ENCODE results near the gene METAP1.

DNA sequence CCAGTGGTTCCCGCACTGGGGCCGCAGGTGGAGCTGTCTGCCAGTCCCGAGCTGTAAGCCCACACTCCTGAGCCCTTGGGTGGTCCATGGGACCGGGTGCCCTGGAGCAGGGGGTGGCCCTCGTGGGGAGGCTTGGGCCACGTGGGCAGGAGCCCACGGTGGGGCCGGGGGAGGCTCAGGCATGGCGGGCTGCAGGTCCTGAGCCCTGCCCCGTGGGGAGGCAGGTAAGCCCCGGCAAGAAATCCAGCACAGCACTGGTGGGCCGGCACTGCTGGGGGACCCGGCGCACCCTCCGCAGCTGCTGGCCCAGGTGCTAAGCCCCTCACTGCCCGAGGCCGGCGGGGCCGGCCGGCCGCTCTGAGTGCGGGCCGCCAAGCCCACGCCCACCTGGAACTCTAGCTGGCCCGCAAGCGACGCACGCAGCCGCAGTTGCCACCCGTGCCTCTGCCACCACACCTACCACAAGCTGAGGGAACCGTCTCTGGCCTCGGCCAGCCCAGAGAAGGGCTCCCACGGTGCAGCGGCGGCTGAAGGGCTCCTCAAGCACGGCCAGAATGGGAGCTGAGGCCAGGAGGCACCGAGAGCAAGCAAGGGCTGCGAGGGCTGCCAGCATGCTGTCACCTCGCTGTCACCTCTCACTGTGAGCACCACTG is 2.0 kb upstream of the METAP1 start:
- TF ChIP-seq POLR2A (IDR thresholded peaks at IDR 0.05), result no peak
- TF ChIP-seq, protein P1, sequence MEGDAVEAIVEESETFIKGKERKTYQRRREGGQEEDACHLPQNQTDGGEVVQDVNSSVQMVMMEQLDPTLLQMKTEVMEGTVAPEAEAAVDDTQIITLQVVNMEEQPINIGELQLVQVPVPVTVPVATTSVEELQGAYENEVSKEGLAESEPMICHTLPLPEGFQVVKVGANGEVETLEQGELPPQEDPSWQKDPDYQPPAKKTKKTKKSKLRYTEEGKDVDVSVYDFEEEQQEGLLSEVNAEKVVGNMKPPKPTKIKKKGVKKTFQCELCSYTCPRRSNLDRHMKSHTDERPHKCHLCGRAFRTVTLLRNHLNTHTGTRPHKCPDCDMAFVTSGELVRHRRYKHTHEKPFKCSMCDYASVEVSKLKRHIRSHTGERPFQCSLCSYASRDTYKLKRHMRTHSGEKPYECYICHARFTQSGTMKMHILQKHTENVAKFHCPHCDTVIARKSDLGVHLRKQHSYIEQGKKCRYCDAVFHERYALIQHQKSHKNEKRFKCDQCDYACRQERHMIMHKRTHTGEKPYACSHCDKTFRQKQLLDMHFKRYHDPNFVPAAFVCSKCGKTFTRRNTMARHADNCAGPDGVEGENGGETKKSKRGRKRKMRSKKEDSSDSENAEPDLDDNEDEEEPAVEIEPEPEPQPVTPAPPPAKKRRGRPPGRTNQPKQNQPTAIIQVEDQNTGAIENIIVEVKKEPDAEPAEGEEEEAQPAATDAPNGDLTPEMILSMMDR (IDR thresholded peaks at IDR 0.05), result no peak
- no peak for TF ChIP-seq EP300 (IDR thresholded peaks at IDR 0.05)
